H9 (cell line): Measurements from ENCODE around the gene CYTIP. TPM values are rescaled to one million over a fixed set of nuclear protein-coding genes. Genes with fewer than 3 reads are reported as not detected.

Experiments
- DNase-seq: peaks from one replicate; pipeline ENCODE4 v3.0.0-alpha.2; 2017
- H2AFZ ChIP-seq: one replicate; pipeline ENCODE4 v1.6.1; 2013; ENCODE audit warnings: mild to moderate bottlenecking, low read length, control low read depth, moderate library complexity
- H2AK5ac ChIP-seq: 2 replicates; pipeline ENCODE4 v1.6.1; 2013; ENCODE audit warnings: low read length, control low read depth, mixed read lengths; ENCODE audit not compliant: insufficient read length
- H2BK120ac ChIP-seq: one replicate; pipeline ENCODE4 v1.6.1; 2013; ENCODE audit warnings: low read depth, mild to moderate bottlenecking, low read length, control low read depth, inconsistent platforms; ENCODE audit not compliant: poor library complexity, severe bottlenecking
- H2BK12ac ChIP-seq: 2 replicates; pipeline ENCODE4 v1.6.1; 2013; ENCODE audit warnings: low read length, control low read depth, mixed read lengths, low read depth; ENCODE audit not compliant: insufficient read length
- H2BK15ac ChIP-seq: 2 replicates; pipeline ENCODE4 v1.6.1; 2013; ENCODE audit warnings: low read depth, low read length, control low read depth
- H2BK20ac ChIP-seq: one replicate; pipeline ENCODE4 v1.6.1; 2013; ENCODE audit warnings: low read depth, mild to moderate bottlenecking, low read length, control low read depth, inconsistent platforms; ENCODE audit not compliant: poor library complexity, severe bottlenecking
- H2BK5ac ChIP-seq: 2 replicates; pipeline ENCODE4 v1.6.1; 2013; ENCODE audit warnings: low read length, control low read depth, mixed read lengths; ENCODE audit not compliant: insufficient read length
- H3K14ac ChIP-seq: 2 replicates; pipeline ENCODE4 v1.6.1; 2013; ENCODE audit warnings: low read length, control low read depth; ENCODE audit not compliant: insufficient read depth
- H3K18ac ChIP-seq: 2 replicates; pipeline ENCODE4 v1.6.1; 2013; ENCODE audit warnings: low read depth, mild to moderate bottlenecking, mixed read lengths, low read length, control low read depth; ENCODE audit not compliant: insufficient read length
- H3K23ac ChIP-seq: 2 replicates; pipeline ENCODE4 v1.6.1; 2013; ENCODE audit warnings: low read length, control low read depth, mixed read lengths, low read depth; ENCODE audit not compliant: insufficient read length
- H3K23me2 ChIP-seq: 2 replicates; pipeline ENCODE4 v1.6.1; 2013; ENCODE audit warnings: low read depth, mild to moderate bottlenecking, mixed read lengths, low read length, control low read depth; ENCODE audit not compliant: insufficient read length, poor library complexity, severe bottlenecking
- H3K27ac ChIP-seq: 2 replicates; pipeline ENCODE4 v1.5.1; 2013; ENCODE audit warnings: low read length, control low read depth, mixed read lengths, low read depth; ENCODE audit not compliant: insufficient read length
- H3K27me3 ChIP-seq: 2 replicates; pipeline ENCODE4 v1.6.1; 2013; ENCODE audit warnings: low read length, control low read depth, inconsistent platforms; ENCODE audit not compliant: insufficient read depth
- H3K4ac ChIP-seq: 2 replicates; pipeline ENCODE4 v1.6.1; 2013; ENCODE audit warnings: low read depth, mild to moderate bottlenecking, control low read depth, inconsistent platforms, low read length, moderate library complexity
- H3K4me1 ChIP-seq: 2 replicates; pipeline ENCODE4 v1.6.1; 2013; ENCODE audit warnings: low read length, control low read depth, inconsistent platforms; ENCODE audit not compliant: insufficient read depth
- H3K4me2 ChIP-seq: 2 replicates; pipeline ENCODE4 v1.6.1; 2013; ENCODE audit warnings: low read length, control low read depth, mixed read lengths; ENCODE audit not compliant: insufficient read length, insufficient read depth
- H3K56ac ChIP-seq: 2 replicates; pipeline ENCODE4 v1.6.1; 2013; ENCODE audit warnings: low read depth, mild to moderate bottlenecking, mixed read lengths, low read length, control low read depth; ENCODE audit not compliant: insufficient read length
- H3K79me1 ChIP-seq: 2 replicates; pipeline ENCODE4 v1.6.1; 2013; ENCODE audit warnings: low read depth, mild to moderate bottlenecking, moderate library complexity, low read length, control low read depth, inconsistent platforms; ENCODE audit not compliant: insufficient read depth, poor library complexity, severe bottlenecking
- H3K79me2 ChIP-seq: 2 replicates; pipeline ENCODE4 v1.6.1; 2013; ENCODE audit warnings: low read length, control low read depth, inconsistent platforms; ENCODE audit not compliant: insufficient read depth
- H3K9ac ChIP-seq: 2 replicates; pipeline ENCODE4 v1.6.1; 2013; ENCODE audit warnings: low read length, control low read depth, mixed read lengths; ENCODE audit not compliant: insufficient read length; ENCODE audit errors: extremely low read depth
- H3K9me3 ChIP-seq: one replicate; pipeline ENCODE4 v1.6.1; 2013; ENCODE audit warnings: low read depth, low read length, inconsistent platforms; ENCODE audit not compliant: control insufficient read depth
- H3T11ph ChIP-seq: one replicate; pipeline ENCODE4 v1.6.1; 2013; ENCODE audit warnings: mild to moderate bottlenecking, low read length, control low read depth, inconsistent platforms
- H4K20me1 ChIP-seq: one replicate; pipeline ENCODE4 v1.6.1; 2013; ENCODE audit not compliant: control insufficient read depth, insufficient read length, insufficient read depth
- H4K5ac ChIP-seq: 2 replicates; pipeline ENCODE4 v1.6.1; 2013; ENCODE audit warnings: low read depth, mild to moderate bottlenecking, mixed read lengths, low read length, control low read depth; ENCODE audit not compliant: insufficient read length
- H4K8ac ChIP-seq: replicated peaks from 2 replicates; pipeline ENCODE4 v1.6.1; 2013; ENCODE audit warnings: low read length, control low read depth, mixed read lengths, low read depth; ENCODE audit not compliant: insufficient read length
- H4K91ac ChIP-seq: 2 replicates; pipeline ENCODE4 v1.6.1; 2013; ENCODE audit warnings: low read depth, mild to moderate bottlenecking, moderate library complexity, mixed read lengths, low read length, control low read depth; ENCODE audit not compliant: insufficient read length
- H3K27ac Mint-ChIP-seq, 3 experiments: 2 replicates in 2 of 3; 3 replicates in 1 of 3; pipeline ENCODE4 v1.8.0; 2020 to 2021; ENCODE audit warnings: mixed read lengths in 3 of 3, mild to moderate bottlenecking in 1 of 3, moderate library complexity in 1 of 3
- H3K27me3 Mint-ChIP-seq: 2 replicates; pipeline ENCODE4 v1.8.0; 2021; ENCODE audit warnings: low read depth, mild to moderate bottlenecking, moderate library complexity, mixed read lengths
- H3K36me3 Mint-ChIP-seq, 3 experiments: 2 replicates in 2 of 3; 3 replicates in 1 of 3; pipeline ENCODE4 v1.8.0; 2020 to 2021; ENCODE audit warnings: low read depth in 3 of 3, mixed read lengths in 3 of 3; ENCODE audit not compliant: insufficient read depth in 1 of 3
- H3K4me1 Mint-ChIP-seq, 2 experiments: 2 replicates each; pipeline ENCODE4 v1.8.0; 2020; ENCODE audit warnings: mixed read lengths in 2 of 2
- H3K4me3 Mint-ChIP-seq, 2 experiments: 2 replicates in 1 of 2; 3 replicates in 1 of 2; pipeline ENCODE4 v1.8.0; 2020 to 2021; ENCODE audit warnings: mild to moderate bottlenecking in 2 of 2, mixed read lengths in 2 of 2, moderate library complexity in 1 of 2
- H3K9me3 Mint-ChIP-seq, 2 experiments: 2 replicates in 1 of 2; 3 replicates in 1 of 2; pipeline ENCODE4 v1.8.0; 2020; ENCODE audit warnings: mild to moderate bottlenecking in 2 of 2, mixed read lengths in 2 of 2, moderate library complexity in 1 of 2
- CTCF ChIP-seq: fragments of 200-600 bp; sonication (generic); conservative IDR thresholded peaks from 3 replicates; pipeline ENCODE4 v1.8.0; 2021; ENCODE audit warnings: antibody characterized with exemption, mild to moderate bottlenecking
- WGBS: extraction: QIAGEN DNeasy Blood & Tissue Kit; methylation state at CpG from one replicate; pipeline ENCODE4 v1.1.7; 2013; ENCODE audit warnings: missing lambda C conversion rate, low lambda C conversion rate, mixed read lengths; ENCODE audit not compliant: insufficient read length; ENCODE audit errors: extremely low coverage; 5-methylcytosine and 5-hydroxymethylcytosine counted together
- total RNA-seq: library from RNA; stranded (reverse); gene quantifications from 2 replicates; pipeline ENCODE4 v1.2.1, GENCODE V29; 2021

The CYTIP gene
- total RNA-seq, 1 experiment from 2014 or later: 0.28 TPM

GRCh38 chr2:157488877-157489276 lies 45.0 kb upstream of the CYTIP start:
- no peak overlapping the region for H3K27ac Mint-ChIP-seq

More at GRCh38 chr2:157488877-157489276, 45.0 kb upstream of the CYTIP start:
- H3K4ac ChIP-seq: no peak overlapping the region
- TF ChIP-seq CTCF: no peak
- no peak overlapping the region for H3K27ac ChIP-seq
- H3K23me2 ChIP-seq: no peaks in the 10 kb centered on the region
- no peaks in the 10 kb centered on the region for H3K4me1 ChIP-seq
- H3K79me2 ChIP-seq: no peaks in the 10 kb centered on the region
- no peak overlapping the region for H3K14ac ChIP-seq
- H2BK20ac ChIP-seq: no peak overlapping the region
- no peak overlapping the region for H3K4me2 ChIP-seq
- H3K27me3 Mint-ChIP-seq: no peaks in the 10 kb centered on the region
- H3K27me3 ChIP-seq: no peaks in the 10 kb centered on the region
- H3K4me1 Mint-ChIP-seq: peaks cover 4 to 7% of the 10 kb centered on the region in 2 experiments; a peak in 3 of 4 replicates
- no peak overlapping the region for H3K18ac ChIP-seq
- no peaks in the 10 kb centered on the region for H3K9me3 ChIP-seq
- H2BK12ac ChIP-seq: no peak overlapping the region
- no peak overlapping the region for H4K8ac ChIP-seq
- WGBS: no CpG with 5 or more reads among the region's 3 CpGs
- no peak overlapping the region for H3K23ac ChIP-seq
- H3K36me3 Mint-ChIP-seq: no peaks in the 10 kb centered on the region
- no peak overlapping the region for H2BK5ac ChIP-seq
- no peaks in the 10 kb centered on the region for H3K79me1 ChIP-seq
- no peaks in the 10 kb centered on the region for H3K9me3 Mint-ChIP-seq
- no peak overlapping the region for H2AK5ac ChIP-seq
- H3K56ac ChIP-seq: no peak overlapping the region
- H3K4me3 Mint-ChIP-seq: no peak overlapping the region
- no peak overlapping the region for H2BK120ac ChIP-seq
- no peak overlapping the region for H4K91ac ChIP-seq
- H3T11ph ChIP-seq: no peak overlapping the region
- no peak overlapping the region for H3K9ac ChIP-seq
- no peak overlapping the region for H4K5ac ChIP-seq
- DNase-seq: no peak
- H2BK15ac ChIP-seq: no peak overlapping the region
- H4K20me1 ChIP-seq: no peaks in the 10 kb centered on the region
- no peak overlapping the region for H2AFZ ChIP-seq
